HuH-7 (cell line): ENCODE data around the gene ZMAT5.

ENCODE experiments used
- DNase-seq: peaks from one replicate; pipeline ENCODE4 v3.0.0; 2011; ENCODE audit warnings: low spot score

Gene ZMAT5

GRCh38 chr22:29729161-29729560 is 37.6 kb downstream of the ZMAT5 start:
- DNase-seq: no peak

- DNase-seq: peak; percentile 91
Measured at GRCh38 chr22:29727131-29727523, 39.7 kb downstream of the ZMAT5 start.

- DNase-seq: no peak
Measured at GRCh38 chr22:29726512-29727130, 40.2 kb downstream of the ZMAT5 start.

GRCh38 chr22:29726106-29726505 is 40.7 kb downstream of the ZMAT5 start:
- DNase-seq: no peak

- DNase-seq: no peak
Measured at GRCh38 chr22:29724843-29725242, 42.0 kb downstream of the ZMAT5 start.

GRCh38 chr22:29723766-29724165 is 43.0 kb downstream of the ZMAT5 start:
- no peak for DNase-seq

GRCh38 chr22:29722587-29722986 is 44.2 kb downstream of the ZMAT5 start:
- no peak for DNase-seq

- no peak for DNase-seq
Measured at GRCh38 chr22:29722151-29722550, 44.7 kb downstream of the ZMAT5 start.

GRCh38 chr22:29720811-29721323 is 45.9 kb downstream of the ZMAT5 start:
- DNase-seq: no peak

- DNase-seq: no peak
Measured at GRCh38 chr22:29719899-29720645, 46.7 kb downstream of the ZMAT5 start, which contains the start of gene CABP7. Gene CABP7, plus strand, starts transcription at chr22:29720003. Its CDS starts 422 bp downstream, at chr22:29720425.

- DNase-seq: no peak
Measured at GRCh38 chr22:29718949-29719898, 47.6 kb downstream of the ZMAT5 start.

- DNase-seq: no peak
Measured at GRCh38 chr22:29717789-29718188, 49.0 kb downstream of the ZMAT5 start.

- DNase-seq: peak; percentile 92
Measured at GRCh38 chr22:29716814-29717545, 49.8 kb downstream of the ZMAT5 start.

GRCh38 chr22:29715705-29716104 is 51.1 kb downstream of the ZMAT5 start:
- no peak for DNase-seq

GRCh38 chr22:29715240-29715639 is 51.6 kb downstream of the ZMAT5 start:
- no peak for DNase-seq

GRCh38 chr22:29713156-29713727 is 53.6 kb downstream of the ZMAT5 start:
- no peak for DNase-seq

- no peak for DNase-seq
Measured at GRCh38 chr22:29712119-29712518, 54.7 kb downstream of the ZMAT5 start.

- no peak for DNase-seq
Measured at GRCh38 chr22:29710922-29711593, 55.7 kb downstream of the ZMAT5 start.

GRCh38 chr22:29710193-29710592 is 56.6 kb downstream of the ZMAT5 start:
- DNase-seq: no peak

GRCh38 chr22:29707471-29707870 is 59.3 kb downstream of the ZMAT5 start:
- no peak for DNase-seq

GRCh38 chr22:29707010-29707409 is 59.8 kb downstream of the ZMAT5 start:
- DNase-seq: no peak
